Activated CD4-positive, alpha-beta T cell treated with anti-CD3 and anti-CD28 coated beads, Interleukin-2, amount 50 U/mL, for 1 hour (primary cell): ENCODE measurements around the gene ZNF292.
"Not testable (repeated sequence)": the region's sequence is repeated elsewhere in the genome, so short reads cannot be mapped to it uniquely, and the experiment has no call there.

Source experiments
- DNase-seq: peaks from one replicate; pipeline ENCODE4 v3.0.0-alpha.2; 2020

Gene ZNF292

DNA sequence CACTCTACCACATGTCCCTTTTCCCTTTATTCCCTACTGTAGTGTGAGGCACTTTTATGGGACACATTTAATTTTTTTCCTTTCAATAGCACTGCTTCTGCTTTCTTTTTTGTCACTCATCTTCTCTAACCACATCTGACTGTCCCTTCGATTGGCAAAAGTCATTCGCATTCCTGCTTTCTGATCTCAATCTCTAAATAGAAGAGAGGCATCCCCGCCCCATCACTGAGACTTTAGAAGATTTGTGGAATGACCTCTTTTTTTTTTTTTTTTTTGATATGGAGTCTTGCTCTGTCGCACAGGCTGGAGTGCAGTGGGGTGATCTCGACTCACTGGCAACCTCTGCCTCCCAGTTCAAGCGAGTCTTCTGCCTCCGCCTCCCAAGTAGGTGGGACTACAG lies 9.1 kb downstream of the ZNF292 start:
- no peak for DNase-seq

GRCh38 chr6:87165185-87165584 lies 9.8 kb downstream of the ZNF292 start:
- no peak for DNase-seq

DNA sequence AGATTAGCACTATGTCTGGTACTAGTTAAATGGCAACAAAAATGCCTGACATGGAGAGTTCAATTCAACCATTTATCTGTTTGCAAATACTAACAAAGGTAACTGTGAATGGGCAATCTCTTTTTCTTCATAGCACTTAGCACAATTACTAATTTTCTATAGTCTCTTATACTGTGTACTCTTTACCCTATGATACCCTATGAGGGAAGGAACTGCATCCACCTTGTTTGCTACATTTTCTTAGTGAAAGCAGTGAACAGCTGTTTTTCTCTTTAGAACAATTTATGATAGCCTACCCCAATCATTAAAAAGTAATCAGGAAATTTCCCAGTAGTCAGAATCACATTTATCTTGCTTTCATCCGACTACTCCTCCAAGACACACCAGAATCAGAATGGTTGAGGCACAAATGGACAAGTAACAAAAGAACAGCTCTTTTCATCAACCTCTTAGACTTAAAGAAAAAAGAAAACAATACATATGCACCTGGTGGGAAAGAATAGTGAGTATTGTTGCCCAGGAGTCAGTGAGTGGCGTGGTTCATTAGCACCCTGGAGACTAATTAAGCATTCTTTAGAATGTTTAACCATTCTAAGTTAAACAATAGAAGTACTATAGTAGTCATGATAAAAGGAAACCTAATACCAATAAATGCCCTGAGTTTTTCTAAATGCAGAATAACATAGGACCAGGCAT lies 16.7 kb downstream of the ZNF292 start:
- no peak for DNase-seq

DNA sequence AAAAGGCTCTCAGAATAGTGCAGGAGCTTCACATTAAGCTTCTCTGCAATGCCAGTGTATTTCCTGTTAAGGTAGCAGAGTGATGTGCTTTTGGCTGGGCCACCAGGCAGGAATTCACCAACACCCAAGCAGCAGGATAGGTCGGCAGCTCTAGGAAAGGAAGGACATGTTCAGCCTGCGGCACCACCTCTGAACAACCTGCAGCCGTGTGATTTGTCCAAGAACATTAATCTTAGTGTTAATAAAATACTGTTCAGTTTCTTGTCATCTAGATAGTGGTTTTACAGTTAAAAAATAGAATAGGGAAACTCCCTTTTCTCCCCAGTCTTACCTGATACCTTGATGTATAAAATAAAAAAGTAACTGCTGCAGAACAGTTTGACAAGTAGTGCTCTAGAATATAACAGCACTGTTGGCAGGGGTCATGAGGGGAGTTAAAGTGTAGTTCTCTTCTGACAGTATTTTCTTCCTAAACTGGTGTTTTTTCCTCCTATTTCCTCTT lies 18.8 kb downstream of the ZNF292 start:
- DNase-seq, result no peak

- no peak for DNase-seq
Measured at GRCh38 chr6:87176493-87176892, 21.1 kb downstream of the ZNF292 start.

- DNase-seq, result no peak
Measured at GRCh38 chr6:87180105-87180728, 24.9 kb downstream of the ZNF292 start.

DNA sequence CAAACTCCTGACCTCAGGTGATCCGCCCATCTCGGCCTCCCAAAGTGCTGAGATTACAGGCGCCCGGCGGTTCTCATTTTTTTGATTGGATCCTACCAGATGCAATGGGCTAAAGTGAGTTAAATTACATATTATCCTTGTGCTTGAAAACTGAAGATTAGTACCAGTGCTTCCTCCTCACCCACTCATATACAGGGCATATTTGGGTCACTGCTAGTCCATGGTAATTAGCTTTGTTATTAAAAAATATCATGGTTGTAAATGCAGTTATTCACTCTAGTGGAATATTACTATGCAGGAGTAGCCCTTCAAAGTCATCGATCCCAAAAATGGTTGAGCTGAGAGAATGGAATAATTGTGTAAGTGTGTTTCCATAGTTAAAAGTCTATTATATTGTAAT lies 26.5 kb downstream of the ZNF292 start:
- no peak for DNase-seq

DNA sequence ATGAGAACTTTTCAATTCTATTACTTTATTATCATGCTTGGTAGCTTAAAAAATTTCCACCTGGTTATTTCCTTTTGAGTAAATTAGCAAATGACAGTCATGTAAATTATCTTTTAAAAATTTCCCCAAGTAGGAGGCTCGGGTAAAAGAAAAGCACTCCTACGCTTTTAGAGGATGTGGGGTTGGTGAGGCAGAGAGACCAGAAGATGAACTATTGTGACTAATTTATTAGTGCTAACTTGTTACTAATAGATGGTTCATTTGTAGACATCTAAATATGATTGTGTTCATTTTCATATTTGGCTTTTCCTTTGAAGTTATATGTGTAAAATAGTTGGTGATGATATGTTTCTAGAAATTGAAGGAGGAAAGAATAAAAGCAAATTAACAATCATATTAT lies 27.0 kb downstream of the ZNF292 start:
- no peak for DNase-seq

GRCh38 chr6:87182940-87183339 lies 27.6 kb downstream of the ZNF292 start:
- no peak for DNase-seq

GRCh38 chr6:87183687-87184086 lies 28.3 kb downstream of the ZNF292 start:
- DNase-seq, result no peak

GRCh38 chr6:87184762-87185250 lies 29.4 kb downstream of the ZNF292 start:
- DNase-seq, result no peak

DNA sequence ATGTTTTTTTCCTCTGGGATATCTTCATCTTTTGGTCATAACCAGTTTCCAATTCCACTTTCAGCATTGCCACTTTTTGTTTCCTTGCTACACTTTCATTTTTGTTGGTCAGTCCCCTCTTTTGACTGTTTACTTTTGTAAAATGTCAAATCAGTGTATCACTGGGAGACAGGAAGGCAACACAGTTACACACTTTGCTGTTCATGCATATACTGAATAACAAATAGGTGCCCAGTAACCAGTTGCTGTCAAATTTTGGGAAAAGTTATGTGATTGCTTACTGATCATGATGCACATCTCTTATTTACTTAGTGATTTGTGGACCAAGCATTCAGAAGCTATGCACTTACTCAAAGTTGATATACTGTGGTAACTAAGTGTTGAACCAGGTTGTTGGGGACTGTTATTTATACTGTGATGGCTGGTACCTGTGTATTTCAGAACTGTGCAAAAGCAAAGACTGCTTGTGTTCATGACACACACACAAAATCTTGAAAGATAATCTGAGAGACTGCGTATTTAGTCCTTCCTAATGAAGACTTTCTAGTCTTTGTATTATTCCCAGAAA lies 41.0 kb downstream of the ZNF292 start:
- DNase-seq, result no peak

DNA sequence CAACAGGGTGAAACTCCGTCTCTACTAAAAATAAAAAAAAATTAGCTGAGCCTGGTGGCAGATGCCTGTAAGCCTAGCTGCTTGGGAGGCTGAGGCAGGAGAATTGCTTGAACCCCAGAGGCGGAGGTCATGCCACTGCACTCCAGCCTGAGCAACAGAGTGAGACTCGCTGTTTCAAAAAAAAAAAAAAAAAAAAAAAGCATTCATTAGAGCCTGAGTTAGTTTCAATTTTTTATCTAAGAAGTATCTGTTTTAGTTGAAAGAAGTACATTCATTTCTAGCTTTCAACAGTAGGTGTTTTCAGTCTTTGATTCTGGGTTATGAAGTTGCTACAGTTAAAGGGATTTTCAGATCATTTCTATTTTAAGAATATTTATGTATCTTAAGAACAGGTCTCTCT lies 42.2 kb downstream of the ZNF292 start:
- no peak for DNase-seq

DNA sequence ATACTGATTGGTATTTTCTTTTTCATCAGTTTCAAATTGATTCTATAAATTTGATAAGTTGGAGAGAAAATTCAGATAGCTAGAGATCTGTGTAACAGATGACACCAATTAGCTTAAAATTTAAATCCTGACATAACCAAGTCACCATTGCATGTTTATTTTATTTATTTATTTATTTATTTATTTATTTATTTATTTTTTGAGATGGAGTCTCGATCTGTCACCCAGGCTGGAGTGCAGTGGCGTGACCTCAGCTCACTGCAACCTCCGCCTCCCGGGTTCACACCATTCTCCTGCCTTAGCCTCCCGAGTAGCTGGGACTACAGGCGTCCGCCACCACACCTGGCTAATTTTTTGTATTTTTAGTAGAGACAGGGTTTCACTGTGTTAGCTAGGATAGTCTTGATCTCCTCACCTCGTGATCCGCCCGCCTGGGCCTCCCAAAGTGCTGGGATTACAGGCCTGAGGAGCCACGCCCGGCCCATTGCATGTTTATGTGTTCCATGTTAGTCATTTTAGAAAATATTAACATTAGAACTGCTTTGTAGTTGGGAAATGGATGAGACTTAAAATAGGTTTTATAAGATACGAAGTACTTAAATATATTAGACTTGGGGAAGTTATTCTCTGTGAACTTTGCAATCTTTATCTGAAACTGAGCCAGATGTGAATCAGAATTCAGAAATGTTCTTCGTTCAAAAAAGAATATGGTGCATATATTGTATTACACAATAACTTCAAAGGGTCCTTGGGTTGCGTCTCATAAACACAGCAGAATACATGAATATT lies 42.9 kb downstream of the ZNF292 start:
- not testable (repeated sequence) for DNase-seq

GRCh38 chr6:87199787-87200186 lies 44.4 kb downstream of the ZNF292 start:
- DNase-seq, result no peak

GRCh38 chr6:87200469-87201175 lies 45.3 kb downstream of the ZNF292 start:
- DNase-seq, result no peak

DNA sequence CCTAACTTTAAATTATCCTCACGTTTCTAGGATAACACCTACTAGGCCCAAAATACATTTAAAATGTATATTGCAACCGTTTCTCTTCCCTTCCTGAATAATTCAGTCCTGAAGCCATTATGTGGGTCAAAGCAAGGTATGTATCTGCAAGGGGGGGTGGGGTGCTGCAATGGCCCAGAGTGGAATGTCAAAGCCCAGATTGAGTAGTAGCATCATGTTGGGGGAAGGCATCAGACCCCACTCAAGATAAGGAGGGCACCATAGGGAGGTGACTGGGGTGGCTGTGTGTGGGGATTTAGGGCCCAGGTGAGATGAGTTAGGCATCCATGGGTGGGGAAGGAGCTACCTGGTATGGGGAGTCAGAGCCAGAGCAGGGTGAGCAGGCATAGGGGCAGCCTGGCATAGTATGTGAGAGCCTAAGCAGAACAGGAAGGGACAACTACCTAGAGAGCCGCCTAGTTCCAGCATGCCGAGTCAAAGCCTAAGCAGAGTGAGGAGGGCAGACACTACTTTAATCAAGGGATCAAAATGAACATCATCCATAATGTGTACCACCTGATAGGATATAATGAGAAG lies 48.2 kb downstream of the ZNF292 start:
- DNase-seq, result no peak

DNA sequence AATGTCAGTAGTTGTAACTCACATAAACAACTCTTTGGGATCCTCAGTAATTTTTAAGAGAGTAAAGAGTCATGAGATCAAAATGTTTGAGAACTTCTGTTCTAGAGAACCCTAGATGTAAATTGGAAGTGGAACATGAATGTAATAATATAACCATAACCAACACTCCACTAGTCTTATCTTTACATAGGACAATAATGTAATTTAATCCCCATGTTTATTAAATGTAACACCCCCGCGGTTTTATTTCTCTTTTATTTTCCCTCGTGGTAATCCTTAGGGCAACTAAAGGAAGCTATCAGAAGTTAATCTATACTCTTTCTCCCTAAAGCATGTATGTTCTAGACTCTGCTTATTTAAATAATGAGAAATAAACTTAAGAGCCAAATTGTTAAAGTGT lies 54.4 kb downstream of the ZNF292 start:
- DNase-seq, result no peak

GRCh38 chr6:87210979-87211378 lies 55.6 kb downstream of the ZNF292 start:
- no peak for DNase-seq

GRCh38 chr6:87212596-87212995 lies 57.2 kb downstream of the ZNF292 start:
- no peak for DNase-seq

- DNase-seq, result no peak
Measured at GRCh38 chr6:87213364-87213763, 58.0 kb downstream of the ZNF292 start.

DNA sequence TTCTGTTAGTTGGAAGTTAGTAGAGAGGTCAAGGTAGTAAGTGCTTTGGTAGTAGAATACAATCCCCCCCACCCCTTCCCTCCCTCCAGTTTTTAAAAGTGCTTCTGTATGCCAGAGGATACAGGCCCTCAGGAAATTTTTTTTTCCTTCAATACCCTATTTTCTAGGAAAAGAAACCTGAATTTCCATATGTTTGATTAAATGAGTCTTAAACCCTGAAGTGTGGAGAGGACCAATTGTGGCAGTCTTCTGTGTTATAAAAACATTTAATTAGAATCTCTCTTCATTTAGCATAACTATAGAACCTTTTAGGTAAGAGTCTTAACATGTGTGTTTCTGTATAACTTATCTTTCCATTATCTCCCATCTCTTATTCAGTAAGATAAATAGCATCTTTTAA lies 59.5 kb downstream of the ZNF292 start:
- no peak for DNase-seq
